DMS79 (cell line): ENCODE results near the gene RANBP10.
"Not testable (repeated sequence)": the region's sequence is repeated elsewhere in the genome, so short reads cannot be mapped to it uniquely, and the experiment has no call there.

ENCODE experiments used
- DNase-seq: peaks from one replicate; lab custom pipeline; 2025; lab: John Stamatoyannopoulos, UW

The RANBP10 gene

DNA sequence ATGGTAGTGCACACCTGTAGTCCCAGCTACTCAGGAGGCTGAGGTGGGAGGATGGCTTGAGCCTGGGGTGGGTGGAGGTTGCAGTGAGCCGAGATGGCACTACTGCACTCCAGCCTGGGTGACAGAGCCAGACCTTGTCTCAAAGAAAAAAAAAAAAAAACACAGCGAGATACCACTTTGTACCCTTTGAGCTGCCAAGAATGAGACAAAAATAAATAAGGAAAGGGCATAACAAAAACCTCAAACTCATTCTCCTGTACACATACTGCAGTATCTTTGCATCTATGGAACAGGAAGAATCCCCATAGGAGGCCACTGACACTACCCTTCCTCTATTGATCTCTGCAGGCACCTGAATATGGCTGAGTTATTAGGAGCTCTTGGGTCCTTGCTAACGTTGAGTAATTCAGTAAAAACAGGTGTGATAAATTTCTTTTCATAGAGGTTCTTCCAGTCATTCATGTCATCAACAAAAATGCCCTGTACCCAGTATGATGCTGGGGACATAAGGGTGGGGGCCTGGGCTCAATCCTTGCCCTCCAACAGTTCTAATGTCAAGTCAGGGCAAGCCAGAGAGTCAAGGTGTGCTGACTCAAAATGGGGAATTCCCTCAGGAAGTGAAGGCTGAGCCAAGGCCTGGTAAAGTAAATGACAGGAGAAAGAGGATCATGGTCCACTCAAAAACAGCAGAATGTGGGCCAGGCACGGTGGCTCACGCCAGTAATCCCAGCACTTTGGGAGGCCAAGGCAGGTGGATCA, 26.9 kb downstream of the RANBP10 start:
- no peak for DNase-seq

DNA sequence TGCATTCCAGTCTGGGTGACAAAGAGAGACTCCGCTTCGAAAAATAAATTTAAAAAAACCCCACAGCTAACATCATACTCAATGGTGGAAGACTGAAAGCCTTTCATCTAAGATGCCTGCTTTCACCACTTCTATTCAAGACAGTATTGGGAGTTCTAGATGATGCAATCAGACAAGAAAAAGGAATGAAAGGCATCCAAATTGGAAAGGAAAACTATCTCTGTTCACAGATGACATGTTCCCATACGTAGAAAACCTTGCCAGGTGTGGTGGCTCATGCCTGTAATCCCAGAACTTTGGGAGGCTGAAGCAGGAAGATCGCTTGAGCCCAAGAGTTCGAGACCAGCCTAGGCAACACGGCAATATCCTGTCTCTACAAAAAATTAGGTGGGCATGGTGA, 31.1 kb downstream of the RANBP10 start:
- DNase-seq = no peak

DNA sequence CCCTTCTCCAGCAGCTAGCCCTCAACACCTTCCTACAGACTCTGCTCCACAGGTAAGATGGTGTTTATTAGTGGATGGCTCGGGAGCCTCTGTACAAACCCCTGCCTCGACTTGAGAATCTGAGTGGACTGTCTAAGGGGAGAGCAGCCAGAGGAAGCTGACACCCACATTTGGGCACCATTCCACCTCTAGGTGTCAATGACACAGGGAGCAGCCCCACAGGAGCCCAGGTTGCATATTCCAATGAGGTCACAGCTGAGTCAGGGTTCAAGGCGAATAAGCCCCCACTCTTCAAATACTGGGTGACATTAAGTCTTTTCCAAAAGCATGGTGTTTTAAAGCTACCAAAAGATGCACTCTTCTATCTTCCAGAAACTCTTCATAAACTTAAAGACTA, 31.9 kb downstream of the RANBP10 start:
- DNase-seq = no peak

DNA sequence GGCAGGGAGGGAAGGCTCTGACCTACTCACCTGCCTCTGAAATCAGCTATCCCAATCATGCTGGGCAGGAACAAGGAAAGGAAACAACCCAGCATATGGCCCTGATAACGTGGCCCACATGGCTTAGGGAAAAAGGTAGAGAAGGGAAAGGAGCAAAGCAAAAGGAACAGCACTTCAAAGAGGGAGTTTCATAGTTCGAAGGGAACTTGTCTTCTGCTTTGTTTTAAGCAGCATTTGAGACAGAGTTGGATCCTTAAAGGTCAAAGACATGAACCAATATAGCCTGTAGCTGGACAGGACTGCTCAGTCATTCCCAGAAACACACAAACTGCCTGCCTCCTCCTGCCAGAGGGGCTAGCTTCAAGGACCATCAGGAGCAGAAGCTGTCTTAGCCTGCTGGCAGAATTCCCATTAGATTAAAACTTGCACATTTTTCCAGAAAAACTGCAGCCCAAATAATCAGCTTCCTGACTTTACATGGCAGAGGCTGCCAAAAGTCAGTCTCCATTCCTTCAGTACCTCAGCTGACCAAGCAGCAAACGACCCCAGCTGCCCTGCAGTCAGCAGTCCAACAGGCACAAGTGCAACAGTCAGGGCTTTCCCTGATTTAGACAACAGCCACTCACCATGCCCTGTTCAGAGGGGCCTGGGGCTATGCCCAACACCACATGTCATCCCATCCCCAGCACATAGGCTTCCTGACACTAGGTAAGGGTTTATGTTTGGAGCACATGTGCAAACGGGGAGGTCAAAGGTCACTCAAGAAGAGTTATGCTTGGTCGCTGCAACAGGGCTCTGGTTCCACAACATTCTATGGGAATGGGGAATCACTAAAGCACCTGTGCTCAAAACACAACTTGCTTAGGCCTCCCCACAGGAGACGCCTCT, 32.5 kb downstream of the RANBP10 start:
- DNase-seq = no peak

DNA sequence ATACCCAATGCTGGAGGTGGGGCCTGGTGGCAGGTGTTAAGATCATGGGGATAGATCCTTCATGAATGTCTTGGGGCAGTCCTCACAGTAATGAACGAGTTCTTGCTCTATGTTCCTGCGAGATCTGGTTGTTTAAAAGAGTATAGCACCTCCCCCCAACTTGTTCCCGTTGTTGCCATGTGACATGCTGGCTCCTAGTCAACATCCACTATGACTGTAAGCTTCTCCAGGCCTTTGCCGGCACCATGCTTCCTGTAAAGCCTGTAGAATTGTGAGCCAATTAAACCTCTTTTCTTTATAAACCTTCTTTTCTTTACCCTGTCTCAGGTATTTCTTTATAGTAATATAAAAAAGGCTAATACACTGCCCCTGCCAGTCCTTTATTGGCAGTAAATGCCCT, 33.3 kb downstream of the RANBP10 start:
- no peak for DNase-seq

DNA sequence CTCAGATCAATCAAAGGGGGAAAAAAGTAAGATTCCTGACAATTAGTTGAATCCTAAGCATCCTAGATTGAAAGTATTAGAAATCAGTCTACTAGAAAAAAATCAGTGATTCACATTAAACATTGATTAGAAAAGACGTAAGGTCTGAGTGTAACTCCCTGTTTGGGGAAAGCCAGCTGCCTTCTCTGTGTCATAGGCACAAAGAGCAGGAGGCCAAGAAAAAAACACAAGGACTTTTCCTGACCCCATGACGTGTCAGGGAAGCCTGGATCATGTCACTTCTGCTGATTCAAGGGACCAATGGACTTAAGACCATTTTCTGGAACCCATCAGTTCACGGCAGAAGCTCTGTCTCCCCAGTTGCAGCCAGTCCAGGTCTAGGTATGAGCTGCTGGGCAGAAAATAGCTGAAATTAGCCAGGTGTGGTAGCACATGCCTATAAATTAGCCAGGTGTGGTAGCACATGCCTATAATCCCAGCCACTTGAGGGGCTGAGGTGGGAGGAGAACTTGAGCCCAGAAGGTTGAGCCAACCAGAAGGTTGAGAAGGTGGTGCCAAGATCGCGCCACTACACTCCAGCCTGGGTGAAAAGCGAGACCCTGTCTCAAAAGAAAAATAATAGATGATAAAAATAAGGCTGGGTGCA, 35.9 kb downstream of the RANBP10 start:
- no peak for DNase-seq

DNA sequence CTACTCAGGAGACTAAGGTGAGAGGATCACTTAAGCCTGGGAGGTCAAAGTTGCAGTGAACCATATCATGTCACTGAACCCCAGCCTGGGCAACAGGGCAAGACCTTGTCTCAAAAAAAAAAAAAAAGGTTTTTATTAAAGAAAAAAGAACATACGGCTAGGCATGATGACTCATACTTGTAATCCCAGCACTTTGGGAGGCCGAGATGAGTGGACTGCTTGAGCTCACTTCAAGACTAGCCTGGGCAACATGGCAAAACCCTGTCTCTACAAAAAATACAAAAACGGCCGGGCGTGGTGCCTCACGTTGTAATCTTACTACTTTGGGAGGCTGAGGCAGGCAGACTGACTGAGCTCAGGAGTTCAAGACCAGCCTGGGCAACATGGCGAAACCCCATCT, 38.4 kb downstream of the RANBP10 start:
- no peak for DNase-seq

DNA sequence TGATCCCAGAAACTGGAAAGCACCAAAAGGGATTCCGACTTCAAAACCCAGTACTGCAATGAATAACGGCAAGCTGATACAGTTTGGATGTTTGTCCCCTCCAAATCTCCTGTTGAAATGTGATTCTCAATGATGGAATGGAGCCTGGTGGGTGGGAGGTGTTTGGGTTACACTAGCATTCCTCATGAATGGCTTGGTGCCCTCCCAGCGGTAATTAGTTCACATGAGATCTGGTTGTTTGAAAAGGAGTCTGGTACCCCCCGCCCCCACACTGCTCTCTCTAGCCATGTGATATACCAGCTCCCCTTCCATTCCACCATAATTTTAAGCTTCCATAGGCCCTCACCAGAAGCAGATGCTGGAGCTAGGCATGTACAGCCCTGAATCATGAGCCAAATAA, 40.1 kb downstream of the RANBP10 start:
- no peak for DNase-seq

DNA sequence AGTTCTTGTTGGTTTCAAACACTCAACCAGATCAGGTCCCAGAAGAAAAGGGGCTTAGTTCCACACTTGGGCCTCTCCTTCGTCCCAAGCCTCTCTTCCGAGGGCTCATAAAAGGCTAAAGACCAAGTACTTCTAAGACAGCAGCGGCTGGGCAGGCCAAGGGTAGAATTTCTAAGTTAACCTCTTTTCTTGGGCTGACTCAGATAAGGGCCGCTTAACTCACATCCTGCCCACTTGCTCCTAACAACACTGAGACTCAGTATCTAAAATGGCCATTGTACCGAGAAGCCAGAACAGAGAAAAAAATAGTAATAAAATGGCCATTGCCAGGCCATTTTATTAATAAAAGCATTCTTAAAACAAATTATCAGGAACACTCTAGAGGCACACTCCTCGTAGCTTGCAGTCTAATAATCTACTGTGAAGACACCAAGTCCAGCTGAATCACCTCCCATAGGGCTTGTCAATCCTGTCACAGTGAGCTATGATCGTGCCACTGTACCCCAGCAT, 42.1 kb downstream of the RANBP10 start:
- no peak for DNase-seq

DNA sequence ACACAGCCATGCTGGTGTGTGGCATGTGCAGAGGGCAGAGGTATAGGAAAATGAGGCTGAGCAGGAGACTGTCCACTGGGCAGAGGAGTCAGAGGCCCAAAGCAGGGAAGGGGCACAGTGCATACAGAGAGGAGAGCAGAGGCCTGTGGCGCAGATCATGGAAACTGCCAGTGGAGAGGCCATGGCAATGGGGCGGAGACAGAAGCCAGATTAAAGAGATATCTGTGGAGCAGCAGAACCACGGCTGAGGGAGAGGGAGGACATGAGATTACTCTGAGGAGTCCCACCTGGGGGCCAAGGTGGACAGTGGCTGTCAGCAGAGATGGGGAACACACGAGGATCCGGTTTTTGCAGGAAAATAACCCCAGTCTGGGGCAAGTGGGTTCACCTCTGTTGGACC, 43.3 kb downstream of the RANBP10 start:
- DNase-seq = no peak

DNA sequence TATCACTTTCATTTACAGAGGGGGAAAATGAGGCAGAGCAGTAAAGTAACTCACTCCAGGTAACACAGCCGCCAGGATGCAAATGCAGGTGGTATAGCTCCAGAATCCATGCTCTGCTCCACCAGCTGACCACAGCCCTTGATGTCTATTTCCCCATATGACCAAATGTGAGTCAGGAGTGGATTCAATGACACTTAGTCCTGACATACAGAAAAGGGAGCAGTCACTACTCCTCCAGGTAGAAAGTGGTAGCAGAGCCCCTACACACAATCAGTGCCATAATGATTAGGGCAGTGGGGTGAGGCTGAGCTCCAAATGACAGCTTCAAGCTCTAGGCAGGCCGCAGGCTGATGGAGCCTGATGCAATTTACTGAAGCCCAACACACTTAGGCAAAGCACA, 44.0 kb downstream of the RANBP10 start:
- DNase-seq = no peak

DNA sequence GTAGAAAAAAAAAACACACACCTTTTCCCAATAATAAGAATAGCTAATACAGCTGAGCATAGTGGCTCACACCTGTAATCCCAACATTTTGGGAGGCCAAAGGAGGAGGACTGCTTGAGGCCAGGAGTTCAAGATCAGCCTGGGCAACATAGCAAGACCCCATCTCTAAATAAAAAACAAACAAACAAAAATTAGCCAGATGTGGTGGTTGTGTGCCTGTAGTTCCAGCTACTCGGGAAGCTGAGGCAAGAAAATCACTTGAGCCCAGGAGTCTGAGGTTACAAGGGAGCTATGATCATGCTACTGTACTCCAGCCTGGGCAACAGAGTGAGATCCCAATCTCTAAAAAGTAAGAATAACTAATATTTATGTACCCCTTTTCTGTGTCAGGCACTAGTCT, 44.4 kb downstream of the RANBP10 start:
- DNase-seq = no peak

DNA sequence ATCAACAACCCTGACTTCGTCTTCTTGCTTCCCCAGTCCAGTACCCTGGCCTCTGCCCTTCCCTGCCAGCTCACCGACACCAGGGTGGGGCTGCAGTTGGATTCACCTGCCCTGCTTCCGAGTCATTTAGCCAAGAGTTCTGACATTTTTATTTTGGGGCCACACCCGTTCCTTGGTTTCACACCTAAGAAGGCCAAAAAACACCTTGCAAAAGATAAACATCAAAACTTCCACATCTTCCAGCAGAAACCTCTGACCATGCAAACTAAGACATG, 45.5 kb downstream of the RANBP10 start:
- DNase-seq = no peak

DNA sequence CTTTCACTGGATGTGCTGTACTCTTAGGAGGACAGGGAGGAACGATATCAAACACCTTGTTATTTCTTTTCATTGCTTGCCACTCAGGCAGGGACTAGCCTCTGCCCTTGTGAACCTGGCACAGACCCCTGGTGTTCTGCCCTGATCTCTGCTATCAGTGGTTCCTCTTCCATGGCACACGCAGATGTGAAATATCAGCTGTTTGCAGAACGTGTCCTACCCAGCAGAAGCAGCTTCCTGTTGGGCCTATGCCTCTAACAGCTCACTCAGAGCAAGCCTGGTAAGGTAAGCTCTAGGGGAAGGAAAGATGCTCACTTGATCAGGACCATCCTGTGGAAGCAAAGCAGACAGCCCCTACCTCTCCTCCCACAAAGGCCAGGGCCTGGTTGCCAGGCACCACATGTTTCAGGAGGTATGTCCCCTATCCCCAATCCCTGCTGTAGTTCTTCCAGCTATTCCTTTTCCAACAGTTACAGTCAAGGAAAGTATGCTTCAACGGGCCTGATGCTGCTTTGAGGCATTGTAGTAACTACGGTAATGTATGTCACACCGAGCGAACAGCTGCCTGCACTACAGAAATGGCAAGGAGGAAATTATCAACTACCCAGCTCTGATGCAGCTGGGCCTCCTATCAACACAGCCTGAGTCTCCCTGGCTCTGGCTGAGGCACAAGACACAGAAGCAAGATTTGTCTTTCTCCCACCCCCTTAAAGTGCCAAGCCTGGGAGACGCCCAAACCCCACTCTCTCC, 46.0 kb downstream of the RANBP10 start:
- no peak for DNase-seq

DNA sequence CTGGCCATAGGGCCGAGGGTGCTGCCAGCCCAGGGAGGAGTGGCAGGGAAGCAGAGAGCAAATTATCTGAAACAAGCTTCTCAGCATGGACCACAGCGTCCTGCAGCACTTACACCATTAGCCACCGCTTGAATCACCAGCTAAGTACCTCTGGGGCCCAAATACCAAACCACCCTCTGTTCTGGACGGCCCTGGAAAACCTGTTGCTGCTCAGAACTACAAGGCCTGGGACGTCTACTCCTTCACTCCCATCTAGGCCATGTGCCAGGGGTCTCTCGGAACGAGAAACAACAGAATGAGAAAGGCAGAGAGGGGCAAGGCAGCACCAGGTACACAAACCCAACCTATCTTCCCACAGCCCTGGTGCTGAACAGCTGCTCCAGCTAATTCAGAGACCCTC, 47.4 kb downstream of the RANBP10 start:
- no peak for DNase-seq

DNA sequence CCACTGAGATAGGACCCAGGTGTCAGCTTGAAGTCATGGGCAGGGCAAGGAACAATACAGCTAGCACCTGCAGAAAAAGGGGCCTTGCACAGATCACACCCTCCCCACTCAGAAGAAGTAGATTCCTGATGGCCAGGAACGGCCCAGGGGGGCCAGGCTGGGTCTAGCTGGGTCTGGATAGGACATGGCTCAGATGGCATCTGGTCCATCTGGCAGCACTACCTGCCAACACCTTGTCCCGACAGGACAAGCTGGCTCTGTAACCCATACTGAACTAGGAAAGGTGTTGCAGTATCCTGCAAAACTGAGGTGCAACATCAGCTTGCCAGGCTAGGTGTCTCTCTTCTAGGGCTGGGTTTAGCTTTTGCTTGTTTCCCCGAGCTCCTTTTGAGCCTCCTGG, 48.4 kb downstream of the RANBP10 start:
- DNase-seq = no peak

DNA sequence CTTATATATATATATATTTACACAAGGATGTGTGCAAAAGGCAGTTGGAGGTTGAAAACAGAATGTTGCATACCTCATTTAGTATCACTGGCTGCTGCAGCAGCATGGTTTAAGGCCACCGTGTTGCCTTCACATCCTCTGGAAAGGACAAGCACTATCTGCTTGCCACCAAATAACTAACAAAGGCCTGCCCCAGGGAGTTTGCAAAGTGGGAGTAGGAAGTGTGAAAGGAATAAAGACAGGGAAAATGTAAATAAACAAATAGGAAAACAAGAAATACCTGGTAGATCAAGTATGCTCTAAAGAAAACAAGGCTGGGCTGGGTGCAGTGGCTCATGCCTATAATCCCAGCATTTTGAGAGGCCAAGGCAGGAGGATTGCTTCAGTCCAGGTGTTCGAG, 53.7 kb downstream of the RANBP10 start:
- no peak for DNase-seq

DNA sequence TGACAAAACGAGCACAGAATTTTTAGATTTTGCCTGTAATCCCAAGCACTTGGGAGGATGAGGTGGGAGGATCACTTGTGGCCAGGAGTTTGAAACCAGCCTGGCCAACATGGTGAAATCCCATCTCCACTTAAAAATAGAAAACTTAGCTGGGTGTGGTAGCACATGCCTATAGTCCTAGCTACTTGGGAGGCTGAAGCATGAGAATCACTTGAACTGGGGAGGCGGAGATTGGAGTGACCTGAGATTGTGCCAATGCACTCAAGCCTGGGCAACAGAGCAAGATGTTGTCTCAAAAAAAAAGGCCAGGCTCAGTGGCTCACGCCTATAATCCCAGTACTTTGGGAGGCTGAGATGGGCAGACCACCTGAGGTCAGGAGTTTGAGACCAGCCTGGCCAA, 55.0 kb downstream of the RANBP10 start:
- not testable (repeated sequence) for DNase-seq

DNA sequence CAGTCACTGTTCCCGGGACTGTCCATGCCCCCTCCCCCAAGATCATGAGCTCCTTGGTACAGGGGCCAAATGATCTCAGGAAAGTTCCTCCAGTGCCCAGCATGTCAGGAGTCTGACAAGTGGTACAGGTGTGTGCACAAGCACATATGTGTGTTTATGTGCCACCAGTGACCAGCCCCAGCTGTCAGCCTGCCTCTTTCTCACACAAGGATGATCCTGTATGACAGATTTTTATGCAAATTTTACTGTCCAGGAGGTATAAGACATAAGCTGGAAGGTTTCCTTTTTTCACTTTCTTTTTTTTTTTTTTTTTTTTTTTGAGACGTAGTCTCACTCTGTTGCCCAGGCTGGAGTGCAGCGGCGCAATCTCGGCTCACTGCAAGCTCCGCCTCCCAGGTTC, 55.9 kb downstream of the RANBP10 start:
- no peak for DNase-seq

DNA sequence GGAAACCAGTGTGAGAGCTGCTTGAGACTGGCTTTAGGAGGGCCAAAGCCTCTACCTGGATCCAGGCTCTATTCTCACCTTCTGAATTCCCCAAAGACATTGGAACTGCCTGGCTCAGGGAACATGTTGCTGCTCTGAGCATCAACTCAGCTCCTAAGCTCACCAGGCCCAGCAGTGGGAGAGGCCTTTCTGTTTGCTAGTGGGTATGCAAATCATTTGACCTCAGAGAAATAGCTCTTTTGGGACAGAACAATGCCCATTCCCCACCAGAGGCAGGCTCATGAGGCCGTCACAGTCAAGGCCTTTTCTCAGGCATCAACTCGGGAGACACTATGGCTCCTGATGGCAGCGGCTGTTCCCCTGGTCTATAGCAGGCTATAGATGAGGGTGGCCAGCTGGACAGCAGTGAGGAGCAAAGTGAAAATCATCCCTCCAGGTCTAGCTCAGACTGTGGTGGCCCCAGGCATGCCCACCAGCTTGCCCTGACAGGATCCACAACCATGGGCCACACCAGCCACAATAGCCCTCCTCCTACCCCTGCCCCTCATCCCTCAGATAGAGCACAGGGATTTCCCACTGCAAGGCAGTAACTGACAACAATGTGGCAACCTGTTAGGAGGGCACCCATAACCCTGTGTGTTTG, 56.8 kb downstream of the RANBP10 start:
- no peak for DNase-seq

DNA sequence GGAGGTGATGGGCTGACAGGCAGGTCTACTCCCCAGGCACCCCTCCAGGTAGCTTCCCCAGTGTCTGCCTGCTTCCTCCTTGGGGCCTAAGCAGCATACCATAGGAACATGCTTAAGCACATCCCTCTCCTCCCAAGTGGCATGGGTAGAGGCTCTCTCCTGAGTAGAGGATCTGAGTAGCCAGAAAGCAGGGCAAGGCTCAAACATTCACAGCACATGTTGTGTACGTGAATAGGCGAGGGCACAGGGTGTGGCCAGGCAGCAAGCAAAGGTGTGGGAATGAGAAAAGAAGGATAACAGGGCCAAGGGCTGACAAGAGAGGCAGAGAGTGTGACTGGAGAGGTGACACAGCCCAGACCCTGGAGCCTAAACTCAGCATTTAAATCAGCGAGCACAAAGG, 57.5 kb downstream of the RANBP10 start:
- DNase-seq = no peak

DNA sequence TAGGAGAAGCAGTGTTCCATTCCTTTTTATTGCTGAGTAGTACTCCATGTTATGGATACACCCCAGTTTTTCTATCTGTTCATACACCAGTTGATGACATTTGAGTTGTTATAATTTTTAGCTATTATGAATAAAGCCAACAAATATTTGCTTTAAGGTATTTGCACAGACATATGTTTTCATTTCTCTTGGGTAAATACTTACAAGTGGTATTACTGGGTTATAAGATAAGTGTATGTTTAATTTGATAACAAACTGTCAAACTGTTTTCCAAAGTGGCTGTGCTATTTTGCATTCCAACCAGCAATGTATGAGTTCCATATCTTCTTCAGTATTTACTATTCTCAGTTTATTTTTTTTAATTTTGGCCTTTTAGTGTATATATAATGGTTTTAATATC, 59.5 kb downstream of the RANBP10 start:
- DNase-seq = no peak
